Mammary epithelial cell (primary cell): ENCODE data around the gene ZNF431.

Experiments used
- EZH2 ChIP-seq: IDR thresholded peaks from 2 replicates; pipeline ENCODE4 v1.6.1; 2012; ENCODE audit warnings: low read length, inconsistent platforms, borderline replicate concordance
- TF ChIP-seq, protein P1 (sequence below), 2 donors: IDR thresholded peaks in 1 of 2; conservative IDR thresholded peaks in 1 of 2; 2 replicates each; pipeline ENCODE4 v1.5.1; 2011 to 2012; ENCODE audit warnings: inconsistent platforms in 2 of 2, low read length in 2 of 2, mild to moderate bottlenecking in 2 of 2, control low read depth in 1 of 2, low read depth in 1 of 2; ENCODE audit not compliant: insufficient read depth in 1 of 2; ENCODE audit errors: extremely low read depth in 1 of 2

DNA sequence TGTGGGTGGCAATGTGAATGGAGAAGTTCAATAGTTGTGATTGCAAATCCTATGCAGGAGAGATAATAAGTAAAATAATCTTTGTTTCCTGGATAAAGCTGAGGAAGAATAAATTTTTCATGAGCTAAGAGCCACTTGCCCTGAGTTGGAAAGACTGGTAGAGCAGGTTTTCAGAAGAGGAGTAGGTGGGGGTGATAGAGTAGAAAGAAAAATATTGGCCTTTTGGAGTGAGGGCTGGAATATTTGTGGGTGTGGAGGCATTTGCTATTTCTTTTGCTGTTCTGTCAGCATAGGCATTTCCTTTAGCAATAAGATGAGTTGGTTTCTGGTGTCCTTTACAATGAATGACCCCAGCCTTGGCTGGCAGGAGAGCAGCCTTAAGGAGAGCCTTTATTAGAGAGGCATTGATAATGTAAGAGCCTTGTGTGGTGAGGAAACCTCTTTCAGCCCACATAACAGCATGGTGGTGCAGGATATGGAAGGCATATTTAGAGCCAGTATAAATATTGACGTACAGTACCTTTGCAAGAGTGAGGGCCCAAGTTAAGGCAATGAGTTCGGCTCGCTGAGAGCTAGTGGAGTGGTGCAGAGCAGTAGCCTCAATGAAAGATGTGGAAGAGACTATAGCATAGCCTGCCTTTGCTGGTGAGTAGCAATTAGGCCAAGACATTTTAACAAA is 11.6 kb upstream of the ZNF431 start:
- TF ChIP-seq, protein P1, sequence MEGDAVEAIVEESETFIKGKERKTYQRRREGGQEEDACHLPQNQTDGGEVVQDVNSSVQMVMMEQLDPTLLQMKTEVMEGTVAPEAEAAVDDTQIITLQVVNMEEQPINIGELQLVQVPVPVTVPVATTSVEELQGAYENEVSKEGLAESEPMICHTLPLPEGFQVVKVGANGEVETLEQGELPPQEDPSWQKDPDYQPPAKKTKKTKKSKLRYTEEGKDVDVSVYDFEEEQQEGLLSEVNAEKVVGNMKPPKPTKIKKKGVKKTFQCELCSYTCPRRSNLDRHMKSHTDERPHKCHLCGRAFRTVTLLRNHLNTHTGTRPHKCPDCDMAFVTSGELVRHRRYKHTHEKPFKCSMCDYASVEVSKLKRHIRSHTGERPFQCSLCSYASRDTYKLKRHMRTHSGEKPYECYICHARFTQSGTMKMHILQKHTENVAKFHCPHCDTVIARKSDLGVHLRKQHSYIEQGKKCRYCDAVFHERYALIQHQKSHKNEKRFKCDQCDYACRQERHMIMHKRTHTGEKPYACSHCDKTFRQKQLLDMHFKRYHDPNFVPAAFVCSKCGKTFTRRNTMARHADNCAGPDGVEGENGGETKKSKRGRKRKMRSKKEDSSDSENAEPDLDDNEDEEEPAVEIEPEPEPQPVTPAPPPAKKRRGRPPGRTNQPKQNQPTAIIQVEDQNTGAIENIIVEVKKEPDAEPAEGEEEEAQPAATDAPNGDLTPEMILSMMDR (conservative IDR thresholded peaks at IDR 0.05 in 1 of 2, IDR thresholded peaks at IDR 0.05 in 1 of 2; ENCODE audit: extremely low read depth in 1 of 2, insufficient read depth in 1 of 2, low read depth in 1 of 2, low read length in 2 of 2), result no peak
- TF ChIP-seq EZH2, result no peak
